ENCODE results near the gene C1QL4.

C1QL4 gene

DNA sequence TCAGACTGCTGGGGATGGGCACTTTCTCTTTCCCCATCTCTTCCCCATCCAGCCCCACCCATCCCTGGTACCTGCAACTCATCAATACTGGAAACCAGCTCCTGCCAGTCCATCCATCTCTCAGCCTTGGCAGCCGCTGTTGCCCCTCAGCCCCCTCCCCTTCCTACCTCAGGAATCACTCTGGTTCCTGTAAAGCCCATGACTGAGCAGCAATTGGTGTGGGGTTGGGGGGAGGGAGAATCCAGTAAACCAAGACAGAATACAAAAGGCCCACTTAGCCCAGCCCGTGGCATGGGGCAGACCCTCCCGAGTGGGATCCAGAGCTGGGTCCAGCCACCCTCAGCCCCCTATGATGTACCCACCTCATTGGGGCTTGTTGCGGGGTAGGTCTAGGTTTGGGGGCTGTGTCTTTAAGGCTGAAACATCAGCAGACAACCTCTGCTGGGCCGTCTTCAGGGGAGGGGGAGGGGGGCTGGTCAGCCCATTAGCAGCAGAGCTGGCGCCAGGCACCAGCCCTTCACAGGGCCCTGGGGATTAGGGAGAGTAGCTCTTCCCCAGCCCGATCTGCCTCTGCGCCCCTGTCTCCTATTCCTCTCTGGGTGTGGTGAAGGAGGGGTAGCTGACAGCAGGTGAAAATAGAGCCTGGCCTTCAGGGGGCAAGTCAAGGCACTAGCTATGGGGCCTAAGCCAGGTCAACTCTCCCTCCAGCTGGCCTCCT is 42.7 kb downstream of the C1QL4 start:
- no peak for TF ChIP-seq TCF4 (CRISPR knock-in tag; IDR thresholded peaks at IDR 0.05; ENCODE audit: borderline replicate concordance)
- TF ChIP-seq, protein P1, sequence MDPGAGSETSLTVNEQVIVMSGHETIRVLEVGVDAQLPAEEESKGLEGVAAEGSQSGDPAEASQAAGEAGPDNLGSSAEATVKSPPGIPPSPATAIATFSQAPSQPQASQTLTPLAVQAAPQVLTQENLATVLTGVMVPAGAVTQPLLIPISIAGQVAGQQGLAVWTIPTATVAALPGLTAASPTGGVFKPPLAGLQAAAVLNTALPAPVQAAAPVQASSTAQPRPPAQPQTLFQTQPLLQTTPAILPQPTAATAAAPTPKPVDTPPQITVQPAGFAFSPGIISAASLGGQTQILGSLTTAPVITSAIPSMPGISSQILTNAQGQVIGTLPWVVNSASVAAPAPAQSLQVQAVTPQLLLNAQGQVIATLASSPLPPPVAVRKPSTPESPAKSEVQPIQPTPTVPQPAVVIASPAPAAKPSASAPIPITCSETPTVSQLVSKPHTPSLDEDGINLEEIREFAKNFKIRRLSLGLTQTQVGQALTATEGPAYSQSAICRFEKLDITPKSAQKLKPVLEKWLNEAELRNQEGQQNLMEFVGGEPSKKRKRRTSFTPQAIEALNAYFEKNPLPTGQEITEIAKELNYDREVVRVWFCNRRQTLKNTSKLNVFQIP (CRISPR knock-in tag; IDR thresholded peaks at IDR 0.05; ENCODE audit: borderline replicate concordance, low read depth), result no peak
- no peak for TF ChIP-seq TSHZ2 (CRISPR knock-in tag; IDR thresholded peaks at IDR 0.05)
- TF ChIP-seq, protein P2, sequence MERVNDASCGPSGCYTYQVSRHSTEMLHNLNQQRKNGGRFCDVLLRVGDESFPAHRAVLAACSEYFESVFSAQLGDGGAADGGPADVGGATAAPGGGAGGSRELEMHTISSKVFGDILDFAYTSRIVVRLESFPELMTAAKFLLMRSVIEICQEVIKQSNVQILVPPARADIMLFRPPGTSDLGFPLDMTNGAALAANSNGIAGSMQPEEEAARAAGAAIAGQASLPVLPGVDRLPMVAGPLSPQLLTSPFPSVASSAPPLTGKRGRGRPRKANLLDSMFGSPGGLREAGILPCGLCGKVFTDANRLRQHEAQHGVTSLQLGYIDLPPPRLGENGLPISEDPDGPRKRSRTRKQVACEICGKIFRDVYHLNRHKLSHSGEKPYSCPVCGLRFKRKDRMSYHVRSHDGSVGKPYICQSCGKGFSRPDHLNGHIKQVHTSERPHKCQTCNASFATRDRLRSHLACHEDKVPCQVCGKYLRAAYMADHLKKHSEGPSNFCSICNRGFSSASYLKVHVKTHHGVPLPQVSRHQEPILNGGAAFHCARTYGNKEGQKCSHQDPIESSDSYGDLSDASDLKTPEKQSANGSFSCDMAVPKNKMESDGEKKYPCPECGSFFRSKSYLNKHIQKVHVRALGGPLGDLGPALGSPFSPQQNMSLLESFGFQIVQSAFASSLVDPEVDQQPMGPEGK (CRISPR knock-in tag; IDR thresholded peaks at IDR 0.05; ENCODE audit: borderline replicate concordance), result no peak
- no peak for TF ChIP-seq BACH2 (CRISPR knock-in tag; IDR thresholded peaks at IDR 0.05; ENCODE audit: borderline replicate concordance)
- TF ChIP-seq, protein P3, sequence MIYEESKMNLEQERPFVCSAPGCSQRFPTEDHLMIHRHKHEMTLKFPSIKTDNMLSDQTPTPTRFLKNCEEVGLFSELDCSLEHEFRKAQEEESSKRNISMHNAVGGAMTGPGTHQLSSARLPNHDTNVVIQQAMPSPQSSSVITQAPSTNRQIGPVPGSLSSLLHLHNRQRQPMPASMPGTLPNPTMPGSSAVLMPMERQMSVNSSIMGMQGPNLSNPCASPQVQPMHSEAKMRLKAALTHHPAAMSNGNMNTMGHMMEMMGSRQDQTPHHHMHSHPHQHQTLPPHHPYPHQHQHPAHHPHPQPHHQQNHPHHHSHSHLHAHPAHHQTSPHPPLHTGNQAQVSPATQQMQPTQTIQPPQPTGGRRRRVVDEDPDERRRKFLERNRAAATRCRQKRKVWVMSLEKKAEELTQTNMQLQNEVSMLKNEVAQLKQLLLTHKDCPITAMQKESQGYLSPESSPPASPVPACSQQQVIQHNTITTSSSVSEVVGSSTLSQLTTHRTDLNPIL (CRISPR knock-in tag; IDR thresholded peaks at IDR 0.05; ENCODE audit: low read depth), result no peak
- ATAC-seq, result no peak; the same call in 2 of the 3 replicates

DNA sequence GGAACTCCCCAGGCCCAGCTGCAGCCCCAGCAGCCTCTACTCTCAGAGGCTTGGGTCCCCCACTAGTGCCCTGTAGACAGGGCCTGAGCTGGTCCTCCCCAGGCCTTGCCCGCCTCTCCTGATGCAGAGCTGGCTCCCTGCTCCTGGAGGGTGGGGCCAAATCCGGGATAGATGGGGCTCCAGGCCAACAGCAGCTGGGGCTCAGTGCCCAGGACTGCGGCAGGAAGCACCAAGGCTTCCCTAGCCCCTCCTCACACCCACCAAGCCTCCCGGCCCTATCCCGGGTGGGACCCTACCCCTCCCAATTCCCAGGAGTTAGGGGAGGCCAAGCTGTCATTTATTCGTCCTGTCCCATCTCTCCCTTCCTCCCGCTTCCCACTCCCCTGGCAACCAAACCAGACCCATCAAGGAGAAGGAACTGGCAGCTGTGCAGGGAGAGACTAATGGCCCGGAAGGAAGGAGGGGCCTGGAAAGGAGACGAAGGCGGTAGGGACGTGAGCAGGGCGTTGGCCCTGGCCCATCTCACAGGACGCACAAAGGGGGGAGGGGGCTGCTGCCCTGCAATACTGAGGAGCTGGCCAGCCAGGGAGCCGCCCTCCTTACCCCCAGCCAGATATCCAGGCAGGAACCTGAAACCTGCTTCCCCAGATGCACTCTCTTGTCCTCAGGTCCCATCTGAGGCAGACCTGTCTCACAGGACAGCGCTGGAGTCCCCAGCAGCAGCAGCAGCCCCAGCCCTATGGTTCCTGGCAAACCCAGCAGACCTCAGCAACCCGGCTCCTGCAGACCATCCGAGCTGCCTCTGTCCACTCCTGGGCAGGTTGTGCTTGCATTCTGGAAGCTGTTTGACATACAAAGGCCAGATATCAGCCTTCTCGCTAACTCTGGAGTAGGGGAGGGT is 43.7 kb downstream of the C1QL4 start:
- peak; percentile 80 for ATAC-seq
- TF ChIP-seq, protein P3 (CRISPR knock-in tag; IDR thresholded peaks at IDR 0.05; ENCODE audit: low read depth), result 0 out of 2 replicates have a peak, but pooled peaks have one; percentile 27
- no peak for TF ChIP-seq ZFP30 (CRISPR knock-in tag; IDR thresholded peaks at IDR 0.05)

- peak; percentile 74 for ATAC-seq
- TF ChIP-seq CSDC2 (CRISPR knock-in tag; IDR thresholded peaks at IDR 0.05), result no peak
- TF ChIP-seq, protein P2 (CRISPR knock-in tag; IDR thresholded peaks at IDR 0.05; ENCODE audit: borderline replicate concordance), result no peak
- no peak for TF ChIP-seq ISL1 (CRISPR knock-in tag; IDR thresholded peaks at IDR 0.05)
- TF ChIP-seq TCF4 (CRISPR knock-in tag; IDR thresholded peaks at IDR 0.05; ENCODE audit: borderline replicate concordance), result no peak
- no peak for TF ChIP-seq BACH2 (CRISPR knock-in tag; IDR thresholded peaks at IDR 0.05; ENCODE audit: borderline replicate concordance)
- no peak for TF ChIP-seq ZNF70 (CRISPR knock-in tag; IDR thresholded peaks at IDR 0.05)
- no peak for TF ChIP-seq RARB (CRISPR knock-in tag; IDR thresholded peaks at IDR 0.05)
- no peak for TF ChIP-seq GLIS3 (CRISPR knock-in tag; IDR thresholded peaks at IDR 0.05)
- no peak for TF ChIP-seq TSHZ2 (CRISPR knock-in tag; IDR thresholded peaks at IDR 0.05)
- no peak for TF ChIP-seq TOX (CRISPR knock-in tag; IDR thresholded peaks at IDR 0.05; ENCODE audit: borderline replicate concordance)
- no peak for TF ChIP-seq ZFP30 (CRISPR knock-in tag; IDR thresholded peaks at IDR 0.05)
- no peak for TF ChIP-seq OSR1 (CRISPR knock-in tag; IDR thresholded peaks at IDR 0.05)
- no peak for TF ChIP-seq CSRNP3 (CRISPR knock-in tag; IDR thresholded peaks at IDR 0.05)
- no peak for TF ChIP-seq ZFP3 (CRISPR knock-in tag; IDR thresholded peaks at IDR 0.05)
- TF ChIP-seq, protein P3 (CRISPR knock-in tag; IDR thresholded peaks at IDR 0.05; ENCODE audit: low read depth), result no peak
Measured at GRCh38 chr12:49292729-49293055, 44.3 kb downstream of the C1QL4 start.

Data from SK-N-SH treated with all-trans-retinoic acid at 6 μM for 48 hours (cell line).